ENCODE measurements around the gene CHRDL1. TPM values are rescaled to one million over a fixed set of nuclear protein-coding genes. Genes with fewer than 3 reads are reported as not detected.

The CHRDL1 gene
- total RNA-seq, 4 donors from 2014 or later: 102 to 404 (median 210) TPM

- TF ChIP-seq CTCF (IDR thresholded peaks at IDR 0.05; ENCODE audit: low read depth): no peak
Observed at GRCh38 chrX:110667706-110668105, 127.9 kb downstream of the CHRDL1 start.

- no peak for TF ChIP-seq CTCF (IDR thresholded peaks at IDR 0.05; ENCODE audit: low read depth)
Observed at GRCh38 chrX:110665223-110666002, 130.2 kb downstream of the CHRDL1 start.

GRCh38 chrX:110657073-110657472, 138.5 kb downstream of the CHRDL1 start:
- no peak for TF ChIP-seq CTCF (IDR thresholded peaks at IDR 0.05; ENCODE audit: low read depth)

GRCh38 chrX:110646386-110646785, 149.2 kb downstream of the CHRDL1 start:
- TF ChIP-seq CTCF (IDR thresholded peaks at IDR 0.05; ENCODE audit: low read depth): no peak
